Peyer's patch (tissue), 4 donors: ENCODE results near the gene ADAMTS12.

Source experiments
- CTCF ChIP-seq, 6 experiments: fragments of 450-650 bp in 4 of 6; fragments of 200-600 bp in 2 of 6; sonication (generic) in 1 of 6; IDR thresholded peaks; one replicate each; pipeline ENCODE4 v1.5.1; 2017 to 2019; ENCODE audit warnings: antibody characterized with exemption in 6 of 6, mild to moderate bottlenecking in 3 of 6, moderate library complexity in 1 of 6
- POLR2A ChIP-seq, 2 donors: fragments of 450-650 bp; IDR thresholded peaks; one replicate each; pipeline ENCODE4 v1.5.1; 2017; ENCODE audit warnings: antibody characterized with exemption in 2 of 2, mild to moderate bottlenecking in 2 of 2, moderate library complexity in 2 of 2

GRCh38 chr5:33628796-33629195, 263.0 kb downstream of the ADAMTS12 start:
- TF ChIP-seq CTCF (IDR thresholded peaks at IDR 0.05) = no peak
- no peak for TF ChIP-seq POLR2A (IDR thresholded peaks at IDR 0.05)
